Loucy (cell line): ENCODE measurements around the gene MIF4GD.

Experiments
- H2AFZ ChIP-seq: fragments of 200-600 bp; sonication (generic); 2 replicates; pipeline ENCODE4 v1.6.0; 2016; ENCODE audit warnings: antibody characterized with exemption, mild to moderate bottlenecking, low read length, moderate library complexity
- H3F3A ChIP-seq: fragments of 200-600 bp; 2 replicates; pipeline ENCODE4 v1.6.0; 2016; ENCODE audit warnings: antibody characterized with exemption, low read depth, mild to moderate bottlenecking
- H3K27me3 ChIP-seq: fragments of 200-600 bp; sonication (generic); 2 replicates; pipeline ENCODE4 v1.6.1; 2014; ENCODE audit warnings: low read length, mild to moderate bottlenecking; ENCODE audit not compliant: insufficient read depth, poor library complexity, severe bottlenecking
- H3K36me3 ChIP-seq: fragments of 200-600 bp; sonication (generic); 2 replicates; pipeline ENCODE4 v1.6.1; 2016; ENCODE audit warnings: low read length; ENCODE audit not compliant: insufficient read depth
- H3K4me1 ChIP-seq: fragments of 200-600 bp; sonication (generic); 2 replicates; pipeline ENCODE4 v1.5.1; 2014; ENCODE audit warnings: low read length, mild to moderate bottlenecking; ENCODE audit not compliant: insufficient read depth, poor library complexity, severe bottlenecking
- H3K4me2 ChIP-seq: fragments of 200-600 bp; sonication (generic); 2 replicates; pipeline ENCODE4 v1.6.0; 2014; ENCODE audit warnings: antibody characterized with exemption, low read length, low read depth, mild to moderate bottlenecking; ENCODE audit not compliant: poor library complexity, severe bottlenecking
- H3K4me3 ChIP-seq: fragments of 200-600 bp; sonication (generic); 2 replicates; pipeline ENCODE4 v1.5.1; 2014; ENCODE audit warnings: low read length, mild to moderate bottlenecking, mixed read lengths; ENCODE audit not compliant: poor library complexity, severe bottlenecking
- H3K79me2 ChIP-seq: fragments of 200-600 bp; sonication (generic); 2 replicates; pipeline ENCODE4 v1.6.1; 2014; ENCODE audit warnings: low read length; ENCODE audit not compliant: insufficient read depth
- H3K9ac ChIP-seq: fragments of 200-600 bp; sonication (generic); 2 replicates; pipeline ENCODE4 v1.6.0; 2014; ENCODE audit warnings: mild to moderate bottlenecking, low read depth, low read length, moderate library complexity; ENCODE audit not compliant: poor library complexity, severe bottlenecking
- H3K9me2 ChIP-seq: fragments of 200-600 bp; sonication (generic); replicated peaks from 2 replicates; pipeline ENCODE4 v1.6.1; 2016; ENCODE audit warnings: low read depth, low read length, mixed read lengths
- H3K9me3 ChIP-seq: fragments of 200-600 bp; sonication (generic); 2 replicates; pipeline ENCODE4 v1.6.1; 2014; ENCODE audit warnings: mild to moderate bottlenecking, antibody characterized with exemption, low read length, low read depth; ENCODE audit not compliant: insufficient read depth
- H4K20me1 ChIP-seq: fragments of 200-600 bp; sonication (generic); 2 replicates; pipeline ENCODE4 v1.6.0; 2014; ENCODE audit warnings: antibody characterized with exemption, low read length, mild to moderate bottlenecking; ENCODE audit not compliant: insufficient read depth, poor library complexity, severe bottlenecking
- CTCF ChIP-seq: fragments of 200-600 bp; sonication (generic); conservative IDR thresholded peaks from 2 replicates; pipeline ENCODE4 v1.5.1; 2014; ENCODE audit warnings: mild to moderate bottlenecking, antibody characterized with exemption, low read length
- EZH2phosphoT487 ChIP-seq: fragments of 200-600 bp; IDR thresholded peaks from 2 replicates; pipeline ENCODE4 v1.6.1; 2018; ENCODE audit warnings: antibody characterized with exemption, mild to moderate bottlenecking, moderate library complexity, borderline replicate concordance

MIF4GD gene

GRCh38 chr17:75242461-75243042, 28.5 kb downstream of the MIF4GD start:
- Histone ChIP-seq H3K4me1 (no peaks in the 10 kb centered on the region), H3K9ac (no peak overlapping the region), H3K4me3 (no peak overlapping the region), H3K9me2 (no peaks in the 10 kb centered on the region), H4K20me1 (no peaks in the 10 kb centered on the region), H3F3A (no peaks in the 10 kb centered on the region), H3K27me3 (no peaks in the 10 kb centered on the region), H3K4me2 (no peak overlapping the region), H3K79me2 (no peaks in the 10 kb centered on the region), H2AFZ (no peak overlapping the region), H3K9me3 (no peaks in the 10 kb centered on the region), H3K36me3 (peaks cover 84% of the 10 kb centered on the region; the same call in 1 of the 2 replicates)
- no peak for TF ChIP-seq CTCF
- no peak for TF ChIP-seq EZH2phosphoT487

GRCh38 chr17:75241996-75242460, 29.0 kb downstream of the MIF4GD start:
- no peaks in the 10 kb centered on the region for H4K20me1 ChIP-seq

GRCh38 chr17:75241502-75241901, 29.5 kb downstream of the MIF4GD start:
- Histone ChIP-seq H3K4me2 (no peak overlapping the region), H3K4me3 (no peak overlapping the region), H3K9ac (no peak overlapping the region), H3K79me2 (no peaks in the 10 kb centered on the region), H4K20me1 (no peaks in the 10 kb centered on the region), H3K36me3 (peaks cover 88% of the 10 kb centered on the region; the same call in 1 of the 2 replicates), H3K4me1 (no peaks in the 10 kb centered on the region), H3K9me2 (no peaks in the 10 kb centered on the region), H3K9me3 (no peaks in the 10 kb centered on the region), H3F3A (no peaks in the 10 kb centered on the region), H2AFZ (no peak overlapping the region), H3K27me3 (no peaks in the 10 kb centered on the region)
- TF ChIP-seq CTCF (no peak), EZH2phosphoT487 (no peak)

More at GRCh38 chr17:75241996-75242460, 29.0 kb downstream of the MIF4GD start:
- H3K4me2 ChIP-seq, result no peak overlapping the region
- no peaks in the 10 kb centered on the region for H3K4me1 ChIP-seq
- no peak overlapping the region for H2AFZ ChIP-seq
- H3K36me3 ChIP-seq, result peaks cover 87% of the 10 kb centered on the region; the same call in 1 of the 2 replicates
- H3K9me2 ChIP-seq, result no peaks in the 10 kb centered on the region
- H3K79me2 ChIP-seq, result no peaks in the 10 kb centered on the region
- no peak overlapping the region for H3K9ac ChIP-seq
- no peaks in the 10 kb centered on the region for H3F3A ChIP-seq
- no peaks in the 10 kb centered on the region for H3K27me3 ChIP-seq
- no peak overlapping the region for H3K4me3 ChIP-seq
- H3K9me3 ChIP-seq, result no peaks in the 10 kb centered on the region
- TF ChIP-seq CTCF (no peak), EZH2phosphoT487 (no peak)
